ENCODE data around the gene GPR132. TPM values are rescaled to one million over a fixed set of nuclear protein-coding genes. Genes with fewer than 3 reads are reported as not detected.
A peak's percentile ranks its signal among the peaks of the same experiment; 100 is the strongest.
"Not testable (repeated sequence)": the region's sequence is repeated elsewhere in the genome, so short reads cannot be mapped to it uniquely, and the experiment has no call there.

The GPR132 gene
- total RNA-seq, 1 experiment from 2014 or later: 1.4 TPM

DNA sequence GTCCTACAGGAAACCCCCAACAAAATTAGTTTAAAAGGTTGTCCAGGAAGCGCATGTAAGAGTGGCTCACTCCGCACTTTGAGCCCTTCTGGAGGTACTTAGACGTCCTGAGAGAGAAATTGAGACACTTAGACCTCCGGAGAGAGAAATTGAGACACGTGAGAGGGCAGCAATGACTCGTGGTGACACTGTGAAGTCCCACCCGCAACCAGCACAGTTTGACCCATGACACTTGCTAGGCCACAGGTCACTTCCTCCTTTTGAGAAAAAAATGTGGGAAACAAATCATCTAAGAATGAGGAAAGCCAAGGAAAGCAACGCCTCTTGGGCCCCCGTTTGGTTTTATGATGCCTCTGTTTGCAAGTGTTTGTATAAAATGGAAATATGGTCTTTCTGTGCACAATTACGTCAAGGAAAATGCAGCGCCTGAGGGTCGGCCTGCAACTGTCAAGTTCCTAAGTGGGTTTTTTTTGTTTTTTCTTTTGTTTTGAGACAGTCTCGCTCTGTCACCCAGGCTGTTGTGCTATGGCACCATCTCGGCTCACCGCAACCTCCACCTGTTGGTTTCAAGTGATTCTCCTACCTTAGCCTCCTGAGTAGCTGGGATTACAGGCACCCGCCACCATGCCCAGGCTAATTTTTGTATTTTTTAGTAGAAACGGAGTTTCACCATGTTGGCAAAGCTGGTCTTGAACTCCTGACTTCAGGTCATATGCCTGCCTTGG, 30.8 kb downstream of the GPR132 start:
- TF ChIP-seq, protein P1, sequence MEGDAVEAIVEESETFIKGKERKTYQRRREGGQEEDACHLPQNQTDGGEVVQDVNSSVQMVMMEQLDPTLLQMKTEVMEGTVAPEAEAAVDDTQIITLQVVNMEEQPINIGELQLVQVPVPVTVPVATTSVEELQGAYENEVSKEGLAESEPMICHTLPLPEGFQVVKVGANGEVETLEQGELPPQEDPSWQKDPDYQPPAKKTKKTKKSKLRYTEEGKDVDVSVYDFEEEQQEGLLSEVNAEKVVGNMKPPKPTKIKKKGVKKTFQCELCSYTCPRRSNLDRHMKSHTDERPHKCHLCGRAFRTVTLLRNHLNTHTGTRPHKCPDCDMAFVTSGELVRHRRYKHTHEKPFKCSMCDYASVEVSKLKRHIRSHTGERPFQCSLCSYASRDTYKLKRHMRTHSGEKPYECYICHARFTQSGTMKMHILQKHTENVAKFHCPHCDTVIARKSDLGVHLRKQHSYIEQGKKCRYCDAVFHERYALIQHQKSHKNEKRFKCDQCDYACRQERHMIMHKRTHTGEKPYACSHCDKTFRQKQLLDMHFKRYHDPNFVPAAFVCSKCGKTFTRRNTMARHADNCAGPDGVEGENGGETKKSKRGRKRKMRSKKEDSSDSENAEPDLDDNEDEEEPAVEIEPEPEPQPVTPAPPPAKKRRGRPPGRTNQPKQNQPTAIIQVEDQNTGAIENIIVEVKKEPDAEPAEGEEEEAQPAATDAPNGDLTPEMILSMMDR (IDR thresholded peaks at IDR 0.05; ENCODE audit: unreplicated experiment): no peak
- peaks cover 46% of the 10 kb centered on the region for H3K36me3 Mint-ChIP-seq (ENCODE audit: insufficient read depth, unreplicated experiment)
- H3K9me3 Mint-ChIP-seq (ENCODE audit: low read depth, unreplicated experiment): no peaks in the 10 kb centered on the region
- DNase-seq: no peak
- CTCF ChIA-PET: interaction anchor here (1.4 kb wide), 1 partner anchor 31 kb away, joined by 5 read pairs; the partner anchor contains the start of gene GPR132
- H3K27me3 Mint-ChIP-seq (ENCODE audit: unreplicated experiment): no peaks in the 10 kb centered on the region
- H3K4me1 Mint-ChIP-seq (ENCODE audit: low read depth, unreplicated experiment): peaks cover 15% of the 10 kb centered on the region
- intact Hi-C loops (cut with micrococcal nuclease; ENCODE audit: unreplicated experiment): no loop called here
- peak overlapping the region; percentile 94 for H3K4me3 Mint-ChIP-seq (ENCODE audit: low read depth, unreplicated experiment)
- BruUV-seq (replicated peaks): no TSS peak
- peak overlapping the region; percentile 99 for H3K27ac Mint-ChIP-seq (ENCODE audit: unreplicated experiment)

DNA sequence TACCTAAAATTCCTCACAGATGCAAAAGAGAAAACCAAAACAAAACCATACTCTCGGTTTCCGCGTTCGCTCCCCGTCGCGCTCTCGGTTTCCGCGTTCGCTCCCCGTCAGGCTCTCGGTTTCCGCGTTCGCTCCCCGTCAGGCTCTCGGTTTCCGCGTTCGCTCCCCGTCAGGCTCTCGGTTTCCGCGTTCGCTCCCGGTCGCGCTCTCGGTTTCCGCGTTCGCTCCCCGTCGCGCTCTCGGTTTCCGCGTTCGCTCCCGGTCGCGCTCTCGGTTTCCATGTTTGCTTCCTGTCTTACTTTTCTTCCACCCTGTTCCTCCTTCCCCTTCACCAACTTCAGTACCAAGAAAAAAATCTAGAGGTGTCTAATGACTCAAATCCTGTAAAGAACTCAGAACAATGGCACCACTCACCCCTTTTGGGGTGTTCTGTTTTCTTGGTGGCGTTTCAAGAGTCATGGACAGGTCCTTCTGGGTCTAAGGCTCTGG, 31.8 kb downstream of the GPR132 start:
- CTCF ChIA-PET; DNase-seq; H3K9me3 Mint-ChIP-seq (ENCODE audit: low read depth, unreplicated experiment); intact Hi-C loops (cut with micrococcal nuclease; ENCODE audit: unreplicated experiment); BruUV-seq (replicated peaks); H3K4me1 Mint-ChIP-seq (ENCODE audit: low read depth, unreplicated experiment); H3K27me3 Mint-ChIP-seq (ENCODE audit: unreplicated experiment): not testable (repeated sequence)
- peak overlapping the region; percentile 99 for H3K27ac Mint-ChIP-seq (ENCODE audit: unreplicated experiment)
- H3K4me3 Mint-ChIP-seq (ENCODE audit: low read depth, unreplicated experiment): peak overlapping the region; percentile 94
- peaks cover 46% of the 10 kb centered on the region for H3K36me3 Mint-ChIP-seq (ENCODE audit: insufficient read depth, unreplicated experiment)

DNA sequence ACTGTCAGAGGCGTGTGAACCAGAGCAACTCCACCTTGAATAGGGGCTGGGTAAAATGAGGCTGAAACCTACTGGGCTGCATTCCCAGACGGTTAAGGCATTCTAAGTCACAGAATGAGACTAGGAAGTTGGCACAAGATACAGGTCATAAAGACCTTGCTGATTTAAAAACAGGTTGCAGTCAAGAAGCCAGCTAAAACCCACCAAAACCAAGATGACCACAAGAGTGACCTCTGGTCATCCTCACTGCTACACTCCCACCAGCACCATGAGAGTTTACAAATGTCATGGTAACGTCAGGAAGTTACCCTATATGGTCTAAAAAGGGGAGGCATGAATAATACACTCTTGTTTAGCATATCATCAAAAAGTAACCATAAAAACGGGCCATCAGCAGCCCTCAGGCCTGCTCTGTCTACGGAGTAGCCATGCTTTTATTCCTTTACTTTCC, 32.8 kb downstream of the GPR132 start:
- intact Hi-C loops (cut with micrococcal nuclease; ENCODE audit: unreplicated experiment): not testable (repeated sequence)
- H3K4me3 Mint-ChIP-seq (ENCODE audit: low read depth, unreplicated experiment): peak overlapping the region; percentile 94
- CTCF ChIA-PET: interaction anchor here (1.0 to 1.7 kb wide), 3 partner anchors 10 to 59 kb away, joined by 3 to 5 read pairs (median 4); no protein-coding TSS in a partner anchor

DNA sequence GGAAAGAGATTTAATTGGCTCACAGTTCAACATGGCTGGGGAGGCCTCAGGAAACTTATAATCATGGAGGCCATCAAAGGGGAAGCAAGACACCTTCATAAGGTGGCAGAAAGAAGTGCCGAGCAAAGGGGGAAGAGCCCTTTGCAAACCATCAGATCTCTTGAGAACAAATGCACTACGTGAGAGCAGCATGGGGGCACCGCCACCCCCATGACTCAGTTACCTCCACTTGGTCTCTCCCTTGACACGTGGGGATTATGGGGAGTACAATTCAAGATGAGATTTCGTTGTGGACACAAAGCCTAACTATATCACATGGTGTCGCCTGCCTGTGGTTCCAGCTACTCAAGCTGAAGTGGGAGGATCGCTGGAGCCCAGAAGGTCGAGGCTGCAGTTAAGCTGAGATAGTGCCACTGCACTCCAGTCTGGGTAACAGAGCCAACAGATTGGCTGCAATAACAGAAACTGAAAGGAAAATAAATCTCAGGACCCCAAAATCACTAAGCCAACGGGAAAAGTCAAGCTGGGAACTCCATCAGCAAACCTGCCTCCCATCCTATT, 34.3 kb downstream of the GPR132 start:
- no peak overlapping the region for H3K4me3 Mint-ChIP-seq (ENCODE audit: low read depth, unreplicated experiment)
- CTCF ChIA-PET: interaction anchor here (1.7 kb wide), 1 partner anchor 11 kb away, joined by 5 read pairs; no protein-coding TSS in a partner anchor
- no peak for DNase-seq
- H3K4me1 Mint-ChIP-seq (ENCODE audit: low read depth, unreplicated experiment): peaks cover 9% of the 10 kb centered on the region
- peaks cover 36% of the 10 kb centered on the region for H3K36me3 Mint-ChIP-seq (ENCODE audit: insufficient read depth, unreplicated experiment)
- H3K27ac Mint-ChIP-seq (ENCODE audit: unreplicated experiment): no peak overlapping the region
- TF ChIP-seq, protein P1 (IDR thresholded peaks at IDR 0.05; ENCODE audit: unreplicated experiment): no peak
- intact Hi-C loops (cut with micrococcal nuclease; ENCODE audit: unreplicated experiment): no loop called here
- no TSS peak for BruUV-seq (replicated peaks)
- peaks cover 2% of the 10 kb centered on the region for H3K9me3 Mint-ChIP-seq (ENCODE audit: low read depth, unreplicated experiment)
- no peaks in the 10 kb centered on the region for H3K27me3 Mint-ChIP-seq (ENCODE audit: unreplicated experiment)

More for the DNA sequence above, 32.8 kb downstream of the GPR132 start:
- H3K27ac Mint-ChIP-seq (ENCODE audit: unreplicated experiment): peak overlapping the region; percentile 99
- BruUV-seq (replicated peaks); H3K27me3 Mint-ChIP-seq (ENCODE audit: unreplicated experiment); H3K4me1 Mint-ChIP-seq (ENCODE audit: low read depth, unreplicated experiment); H3K9me3 Mint-ChIP-seq (ENCODE audit: low read depth, unreplicated experiment): not testable (repeated sequence)
- peak; percentile 75 for DNase-seq
- H3K36me3 Mint-ChIP-seq (ENCODE audit: insufficient read depth, unreplicated experiment): peaks cover 46% of the 10 kb centered on the region

DNA sequence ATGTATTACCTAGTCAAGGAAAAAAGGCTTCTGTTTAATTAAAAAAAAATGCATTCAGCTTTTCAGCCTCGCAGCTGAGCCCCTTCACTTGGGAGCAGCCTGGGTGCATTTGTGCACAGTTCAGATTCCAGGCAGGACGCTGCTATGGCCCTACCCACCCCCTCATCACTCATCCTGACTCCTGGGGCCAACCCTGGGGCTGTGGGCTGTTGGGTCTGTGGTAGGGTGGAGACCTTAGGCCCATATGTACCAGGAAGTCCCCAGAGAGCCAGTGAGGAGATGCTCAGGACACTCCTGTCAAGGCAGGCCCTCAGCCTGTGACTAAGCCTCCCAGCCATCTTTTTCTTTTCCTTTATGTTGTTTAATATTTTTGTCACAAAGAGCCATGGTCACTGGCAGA, 35.0 kb downstream of the GPR132 start:
- TF ChIP-seq, protein P1 (IDR thresholded peaks at IDR 0.05; ENCODE audit: unreplicated experiment): no peak
- Mint-ChIP-seq H3K27me3 (ENCODE audit: unreplicated experiment) (no peaks in the 10 kb centered on the region), H3K36me3 (ENCODE audit: insufficient read depth, unreplicated experiment) (peaks cover 31% of the 10 kb centered on the region), H3K9me3 (ENCODE audit: low read depth, unreplicated experiment) (peaks cover 2% of the 10 kb centered on the region), H3K27ac (ENCODE audit: unreplicated experiment) (no peak overlapping the region), H3K4me1 (ENCODE audit: low read depth, unreplicated experiment) (peaks cover 9% of the 10 kb centered on the region), H3K4me3 (ENCODE audit: low read depth, unreplicated experiment) (no peak overlapping the region)
- intact Hi-C loops (cut with micrococcal nuclease; ENCODE audit: unreplicated experiment): no loop called here
- DNase-seq: no peak
- BruUV-seq (replicated peaks): no TSS peak
- CTCF ChIA-PET: no interaction called here
